Psoas muscle (tissue), 8 donors: Measurements from ENCODE around the gene LUC7L. TPM values are rescaled to one million over a fixed set of nuclear protein-coding genes. Genes with fewer than 3 reads are reported as not detected.
"Not testable (repeated sequence)": the region's sequence is repeated elsewhere in the genome, so short reads cannot be mapped to it uniquely, and the experiment has no call there.

Experiments
- ATAC-seq, 4 donors: fragments of 200-7000 bp; cut with Tn5 transposase; one replicate each; pipeline ENCODE4 v1.9.1; 2020; ENCODE audit warnings: moderate library complexity in 3 of 4, mild to moderate bottlenecking in 2 of 4
- DNase-seq, 2 donors: peaks; one replicate each; pipeline ENCODE4 v3.0.0-alpha.2; 2020
- H3K27ac ChIP-seq: fragments of 200-600 bp; one replicate; pipeline ENCODE4 v1.8.0; 2022
- H3K27me3 ChIP-seq, 3 donors: fragments of 200-600 bp in 1 of 3; one replicate each; pipeline versions ENCODE4 v1.6.1 to v1.8.0; 2013 to 2022; ENCODE audit warnings: low read length in 2 of 3, mild to moderate bottlenecking in 2 of 3, moderate library complexity in 1 of 3; ENCODE audit not compliant: insufficient read depth in 3 of 3
- H3K36me3 ChIP-seq, 2 donors: fragments of 200-600 bp in 1 of 2; one replicate each; pipeline versions ENCODE4 v1.6.1 to v1.8.0; 2013 to 2022; ENCODE audit warnings: low read depth in 1 of 2, mild to moderate bottlenecking in 1 of 2, moderate library complexity in 1 of 2; ENCODE audit not compliant: insufficient read depth in 1 of 2
- H3K4me1 ChIP-seq: fragments of 200-600 bp; one replicate; pipeline ENCODE4 v1.8.0; 2022
- H3K4me3 ChIP-seq: fragments of 200-600 bp; one replicate; pipeline ENCODE4 v1.8.0; 2022; ENCODE audit warnings: mild to moderate bottlenecking
- H3K9me3 ChIP-seq: fragments of 200-600 bp; one replicate; pipeline ENCODE4 v1.8.0; 2022
- CTCF ChIP-seq: fragments of 200-600 bp; IDR thresholded peaks from one replicate; pipeline ENCODE4 v1.8.0; 2022; ENCODE audit warnings: antibody characterized with exemption
- WGBS, 3 donors: extraction: QIAGEN DNeasy Blood & Tissue Kit; methylation state at CpG; one replicate each; pipeline versions ENCODE4 v1.1.6 to v1.1.7; 2013; 5-methylcytosine and 5-hydroxymethylcytosine counted together
- intact Hi-C, 2 donors: fragments of 100-400 bp; cut with DNase I; formaldehyde crosslinking; loops; one replicate each; pipeline versions ENCODE4 v1.11.0 to v1.14.2; 2022
- polyA plus RNA-seq, 3 donors: library from polyadenylated mRNA; stranded (reverse); fragments of 200-250 nt; gene quantifications; one replicate each; pipeline ENCODE4 v1.2.3, GENCODE V29; 2013
- total RNA-seq, 4 donors: library from RNA; stranded (reverse); fragmentation: NEBNext Ultra II Directional in 2 of 4; extraction: Animal tissue kit (Norgen Biotek cat#: 25700) in 2 of 4; gene quantifications; one replicate each; pipeline versions ENCODE4 v1.2.1 to v1.2.4, GENCODE V29; 2021 to 2023
- donor health status: healthy with polysubstance abuse.
- donor health status: DM: no; HTN: no; CAD: no; lungs with moderate emphysema.
- donor health status: Bipolar disorder and iron deficiency.
- donor health status: healthy.
- donor health status: DM: yes; HTN: yes; CAD: no.
- donor health status: DM: no; HTN: no; CAD: no.
- donor health status: DM: no; HTN: no; CAD: no.
- donor health status: DM: yes; HTN: yes; CAD: no.

Gene LUC7L
- total and polyA plus RNA-seq, 7 donors = 23.8 to 58.9 (median 30.3) TPM

GRCh38 chr16:170788-171187 is 58.5 kb downstream of the LUC7L start:
- Histone ChIP-seq H3K36me3 (no peaks in the 10 kb centered on the region), H3K9me3 (no peaks in the 10 kb centered on the region), H3K4me1 (peaks cover 3% of the 10 kb centered on the region), H3K27ac (no peak overlapping the region), H3K4me3 (no peak overlapping the region), H3K27me3 (peaks cover 0 to 78% (median 42%) of the 10 kb centered on the region in 3 donors)
- 39 to 57% (median 52%) methylated on average over 1 of the region's 1 CpG for WGBS, 3 donors
- no peak for TF ChIP-seq CTCF
- no peak for DNase-seq
- intact Hi-C loops = no loop called here
- ATAC-seq = no peak

- DNase-seq, H3K36me3 ChIP-seq, H3K27ac ChIP-seq, H3K9me3 ChIP-seq, H3K4me3 ChIP-seq, intact Hi-C loops: not testable (repeated sequence)
- peaks cover 0 to 79% (median 44%) of the 10 kb centered on the region in 3 donors for H3K27me3 ChIP-seq
- ATAC-seq = peak in 2 of 4 donors; percentile 24 to 52
- WGBS, 3 donors = 1 to 6% (median 3%) methylated on average over 5 of the region's 5 CpGs
- peaks cover 10% of the 10 kb centered on the region for H3K4me1 ChIP-seq
Observed at GRCh38 chr16:170088-170507, 59.2 kb downstream of the LUC7L start.

GRCh38 chr16:169014-169413 is 60.2 kb downstream of the LUC7L start:
- DNase-seq (no peak), ATAC-seq (no peak)
- no peak for TF ChIP-seq CTCF
- Histone ChIP-seq H3K4me1 (peaks cover 11% of the 10 kb centered on the region), H3K27me3 (peaks cover 0 to 73% (median 37%) of the 10 kb centered on the region in 3 donors), H3K27ac (no peak overlapping the region), H3K9me3 (no peaks in the 10 kb centered on the region), H3K4me3 (no peak overlapping the region), H3K36me3 (no peaks in the 10 kb centered on the region)
- intact Hi-C loops = no loop called here
- 15 to 32% (median 21%) methylated on average over 3 of the region's 3 CpGs for WGBS, 3 donors

GRCh38 chr16:168424-168823 is 60.8 kb downstream of the LUC7L start:
- intact Hi-C loops = no loop called here
- Histone ChIP-seq H3K4me1 (peaks cover 11% of the 10 kb centered on the region), H3K9me3 (no peaks in the 10 kb centered on the region), H3K27ac (no peak overlapping the region), H3K36me3 (no peaks in the 10 kb centered on the region), H3K27me3 (peaks cover 0 to 71% (median 37%) of the 10 kb centered on the region in 3 donors), H3K4me3 (no peak overlapping the region)
- ATAC-seq (no peak), DNase-seq (no peak)
- TF ChIP-seq CTCF = no peak
- 47 to 64% (median 51%) methylated on average over 6 of the region's 6 CpGs for WGBS, 3 donors

- Histone ChIP-seq H3K27ac (no peak overlapping the region), H3K36me3 (no peaks in the 10 kb centered on the region), H3K4me3 (no peak overlapping the region), H3K27me3 (peaks cover 0 to 69% (median 37%) of the 10 kb centered on the region in 3 donors), H3K4me1 (peaks cover 11% of the 10 kb centered on the region), H3K9me3 (no peaks in the 10 kb centered on the region)
- intact Hi-C loops = no loop called here
- TF ChIP-seq CTCF = no peak
- DNase-seq (no peak), ATAC-seq (no peak)
- 8 to 12% (median 10%) methylated on average over 11 of the region's 11 CpGs for WGBS, 3 donors
Observed at GRCh38 chr16:167122-167690, 62.0 kb downstream of the LUC7L start.
